ENCODE results near the gene PALB2.
"Not testable (repeated sequence)": the region's sequence is repeated elsewhere in the genome, so short reads cannot be mapped to it uniquely, and the experiment has no call there.

PALB2 gene

DNA sequence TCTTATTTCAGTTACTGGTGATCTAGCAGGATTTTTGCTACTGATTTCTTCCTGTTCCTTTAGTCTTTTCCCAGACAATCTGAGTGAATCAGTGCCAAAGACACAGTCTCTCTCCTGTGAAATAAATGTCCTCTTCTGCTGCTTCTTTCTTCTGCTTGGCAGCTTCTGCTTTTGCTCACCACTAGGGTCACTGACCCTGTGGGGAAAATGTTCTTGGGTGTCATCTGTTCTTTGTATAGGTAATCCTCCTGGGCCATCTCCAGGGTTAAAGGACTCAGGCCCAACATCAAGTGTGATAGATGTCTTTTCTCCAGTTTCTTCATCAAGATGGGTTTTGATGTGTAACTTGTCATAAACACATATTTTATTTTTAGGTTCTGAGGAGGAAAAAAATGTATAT, 5.2 kb downstream of the PALB2 start:
- H3K27ac ChIP-seq = no peak overlapping the region
- H3K4me3 ChIP-seq (ENCODE audit: low read depth in 1 of 2, low read length in 1 of 2) = no peak overlapping the region
- TF ChIP-seq, protein P1, sequence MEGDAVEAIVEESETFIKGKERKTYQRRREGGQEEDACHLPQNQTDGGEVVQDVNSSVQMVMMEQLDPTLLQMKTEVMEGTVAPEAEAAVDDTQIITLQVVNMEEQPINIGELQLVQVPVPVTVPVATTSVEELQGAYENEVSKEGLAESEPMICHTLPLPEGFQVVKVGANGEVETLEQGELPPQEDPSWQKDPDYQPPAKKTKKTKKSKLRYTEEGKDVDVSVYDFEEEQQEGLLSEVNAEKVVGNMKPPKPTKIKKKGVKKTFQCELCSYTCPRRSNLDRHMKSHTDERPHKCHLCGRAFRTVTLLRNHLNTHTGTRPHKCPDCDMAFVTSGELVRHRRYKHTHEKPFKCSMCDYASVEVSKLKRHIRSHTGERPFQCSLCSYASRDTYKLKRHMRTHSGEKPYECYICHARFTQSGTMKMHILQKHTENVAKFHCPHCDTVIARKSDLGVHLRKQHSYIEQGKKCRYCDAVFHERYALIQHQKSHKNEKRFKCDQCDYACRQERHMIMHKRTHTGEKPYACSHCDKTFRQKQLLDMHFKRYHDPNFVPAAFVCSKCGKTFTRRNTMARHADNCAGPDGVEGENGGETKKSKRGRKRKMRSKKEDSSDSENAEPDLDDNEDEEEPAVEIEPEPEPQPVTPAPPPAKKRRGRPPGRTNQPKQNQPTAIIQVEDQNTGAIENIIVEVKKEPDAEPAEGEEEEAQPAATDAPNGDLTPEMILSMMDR (IDR thresholded peaks at IDR 0.05) = no peak
- H3K36me3 ChIP-seq = peaks cover 10% of the 10 kb centered on the region
- H3K27me3 ChIP-seq = no peaks in the 10 kb centered on the region
- no peaks in the 10 kb centered on the region for H3K9me3 ChIP-seq
- peaks cover 9 to 10% of the 10 kb centered on the region in 2 experiments for H3K4me1 ChIP-seq (ENCODE audit: control insufficient read depth in 1 of 2, insufficient read depth in 1 of 2, low read depth in 1 of 2, low read length in 1 of 2)

DNA sequence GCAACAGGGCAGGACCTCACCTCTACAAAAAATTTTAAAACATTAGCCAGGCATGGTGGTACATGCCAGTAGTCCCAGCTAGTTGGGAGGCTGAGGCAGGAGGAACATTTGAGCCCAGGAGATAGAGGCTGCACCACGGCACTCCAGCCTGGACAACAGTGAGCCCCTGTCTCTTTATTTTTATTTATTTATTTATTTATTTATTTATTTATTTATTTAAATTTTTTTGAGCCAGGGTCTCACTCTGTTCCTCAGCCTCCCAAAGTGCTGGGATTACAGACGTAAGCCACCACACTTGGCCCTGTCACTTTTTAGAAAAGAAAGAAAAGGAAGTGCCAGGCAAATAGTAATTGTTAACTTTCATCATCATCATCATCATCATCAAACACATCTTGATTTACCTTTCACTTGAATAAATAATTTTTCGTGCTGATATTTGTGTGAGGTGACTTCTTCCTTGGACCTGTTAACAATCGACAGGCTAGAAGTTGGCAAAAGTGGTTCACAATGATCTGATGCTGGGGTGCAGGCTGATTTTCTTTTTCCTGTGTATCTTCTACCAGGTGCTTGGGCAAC, 6.6 kb downstream of the PALB2 start:
- H3K9me3 ChIP-seq = no peaks in the 10 kb centered on the region
- no peak overlapping the region for H3K4me3 ChIP-seq (ENCODE audit: low read depth in 1 of 2, low read length in 1 of 2)
- no peaks in the 10 kb centered on the region for H3K4me1 ChIP-seq (ENCODE audit: control insufficient read depth in 1 of 2, insufficient read depth in 1 of 2, low read depth in 1 of 2, low read length in 1 of 2)
- TF ChIP-seq, protein P1 (IDR thresholded peaks at IDR 0.05) = no peak
- H3K27ac ChIP-seq = no peak overlapping the region
- H3K36me3 ChIP-seq = peaks cover 14% of the 10 kb centered on the region
- no peaks in the 10 kb centered on the region for H3K27me3 ChIP-seq

DNA sequence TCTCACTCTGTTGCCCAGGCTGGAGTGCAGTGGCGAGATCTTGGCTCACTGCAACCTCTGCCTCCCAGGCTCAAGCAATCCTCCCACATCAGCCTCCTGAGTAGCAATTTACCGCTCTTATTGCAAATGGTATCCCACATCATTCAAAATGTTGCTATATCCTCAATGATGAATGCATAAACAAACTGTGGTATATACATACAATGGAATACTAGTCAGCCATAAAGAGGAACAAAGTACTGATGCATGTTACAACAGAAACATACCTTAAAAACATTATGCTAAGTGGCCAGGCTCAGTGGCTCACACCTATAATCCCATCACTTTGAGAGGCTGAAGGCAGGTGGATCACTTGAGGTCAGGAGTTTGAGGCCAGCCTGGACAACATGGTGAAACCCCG, 9.2 kb downstream of the PALB2 start:
- not testable (repeated sequence) for H3K4me1 ChIP-seq (ENCODE audit: control insufficient read depth in 1 of 2, insufficient read depth in 1 of 2, low read depth in 1 of 2, low read length in 1 of 2); H3K9me3 ChIP-seq; H3K27me3 ChIP-seq; H3K4me3 ChIP-seq (ENCODE audit: low read depth in 1 of 2, low read length in 1 of 2); H3K27ac ChIP-seq
- peaks cover 19% of the 10 kb centered on the region for H3K36me3 ChIP-seq

DNA sequence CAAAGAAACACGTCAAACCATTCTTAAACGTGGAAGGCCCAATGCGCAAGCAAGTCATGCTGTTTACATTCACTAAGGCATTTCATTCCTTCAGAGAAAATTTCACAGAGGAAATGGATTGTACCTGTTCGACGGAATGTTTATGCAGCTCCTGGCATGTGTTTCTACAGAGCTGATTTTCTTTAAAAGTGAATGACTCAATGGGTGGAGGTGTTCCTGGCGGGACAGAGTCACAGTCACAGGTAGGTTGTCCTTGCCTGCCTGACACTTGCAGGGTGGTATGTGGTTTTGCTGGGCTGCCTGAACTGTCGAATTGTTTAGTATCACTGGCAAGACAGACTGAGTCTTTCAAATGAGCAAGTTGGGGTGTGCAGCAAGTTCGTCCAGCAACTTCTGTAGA, 11.6 kb downstream of the PALB2 start:
- H3K4me3 ChIP-seq (ENCODE audit: low read depth in 1 of 2, low read length in 1 of 2) = no peak overlapping the region
- H3K27me3 ChIP-seq = no peaks in the 10 kb centered on the region
- H3K27ac ChIP-seq = no peak overlapping the region
- H3K4me1 ChIP-seq (ENCODE audit: control insufficient read depth in 1 of 2, insufficient read depth in 1 of 2, low read depth in 1 of 2, low read length in 1 of 2) = no peaks in the 10 kb centered on the region
- TF ChIP-seq, protein P1 (IDR thresholded peaks at IDR 0.05) = no peak
- H3K9me3 ChIP-seq = no peaks in the 10 kb centered on the region
- H3K36me3 ChIP-seq = peaks cover 25% of the 10 kb centered on the region

DNA sequence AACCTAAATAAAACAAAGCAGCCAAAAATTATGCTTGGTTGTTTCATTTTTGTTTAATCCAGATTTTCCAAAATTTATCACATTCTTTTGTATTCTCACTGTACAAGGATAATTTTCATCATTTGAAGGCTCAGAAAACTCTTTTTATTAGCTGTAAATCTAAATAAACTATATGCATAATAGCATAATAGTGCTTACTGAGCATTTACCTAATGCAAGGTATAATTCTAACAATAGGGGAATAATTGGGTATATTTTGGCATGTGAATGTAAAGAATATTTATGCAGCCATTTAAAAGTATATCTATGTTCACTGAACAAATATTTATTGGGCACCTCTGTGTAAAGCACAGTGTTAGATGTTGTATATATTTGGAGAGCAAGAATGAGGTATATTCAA, 17.0 kb downstream of the PALB2 start:
- Histone ChIP-seq H3K27me3 (no peaks in the 10 kb centered on the region), H3K4me3 (ENCODE audit: low read depth in 1 of 2, low read length in 1 of 2) (no peak overlapping the region), H3K27ac (no peak overlapping the region), H3K4me1 (ENCODE audit: control insufficient read depth in 1 of 2, insufficient read depth in 1 of 2, low read depth in 1 of 2, low read length in 1 of 2) (no peaks in the 10 kb centered on the region), H3K9me3 (no peaks in the 10 kb centered on the region), H3K36me3 (peaks cover 54% of the 10 kb centered on the region)
- TF ChIP-seq, protein P1 (IDR thresholded peaks at IDR 0.05) = no peak

DNA sequence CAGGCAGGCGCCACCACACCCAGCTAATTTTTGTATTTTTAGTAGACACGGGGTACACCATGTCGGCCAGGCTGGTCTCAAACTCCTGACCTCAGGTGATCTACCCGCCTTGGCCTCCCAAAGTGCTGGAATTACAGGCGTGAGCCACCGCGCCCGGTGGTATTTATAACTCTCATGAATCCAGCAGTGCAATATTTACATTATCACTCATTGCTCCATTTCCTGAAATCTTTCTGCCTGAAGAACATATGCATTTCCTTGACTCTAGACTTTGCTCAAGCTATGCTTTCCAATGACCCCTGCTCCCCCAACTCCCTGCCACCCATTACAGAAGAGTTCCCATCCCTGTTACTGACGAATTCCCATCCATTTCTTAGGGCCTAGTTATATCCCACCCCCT, 25.3 kb downstream of the PALB2 start:
- H3K36me3 ChIP-seq = peaks cover 14% of the 10 kb centered on the region
- no peaks in the 10 kb centered on the region for H3K27me3 ChIP-seq
- no peaks in the 10 kb centered on the region for H3K9me3 ChIP-seq
- H3K27ac ChIP-seq = no peak overlapping the region
- no peaks in the 10 kb centered on the region for H3K4me1 ChIP-seq (ENCODE audit: control insufficient read depth in 1 of 2, insufficient read depth in 1 of 2, low read depth in 1 of 2, low read length in 1 of 2)
- TF ChIP-seq, protein P1 (IDR thresholded peaks at IDR 0.05) = no peak
- no peak overlapping the region for H3K4me3 ChIP-seq (ENCODE audit: low read depth in 1 of 2, low read length in 1 of 2)
